Tibial nerve (tissue), 4 donors: ENCODE results near the gene ENOPH1.

ENCODE experiments used
- CTCF ChIP-seq, 5 experiments: fragments of 200-600 bp in 3 of 5; fragments of 450-650 bp in 2 of 5; sonication (generic) in 3 of 5; IDR thresholded peaks; one replicate each; pipeline ENCODE4 v1.5.1; 2016 to 2019; ENCODE audit warnings: antibody characterized with exemption in 5 of 5, mild to moderate bottlenecking in 3 of 5, moderate library complexity in 2 of 5
- EP300 ChIP-seq, 2 donors: sonication (generic); formaldehyde crosslinking; IDR thresholded peaks; one replicate each; pipeline ENCODE4 v1.6.1; 2017; ENCODE audit warnings: antibody characterized with exemption in 2 of 2, mild to moderate bottlenecking in 1 of 2

GRCh38 chr4:82430964-82431745 lies 765 bp downstream of the ENOPH1 start:
- TF ChIP-seq CTCF (IDR thresholded peaks at IDR 0.05) (no peak), EP300 (IDR thresholded peaks at IDR 0.05) (no peak)
